ACC112 (cell line): Measurements from ENCODE around the gene ARHGAP10.

ENCODE experiments used
- H2AFZ ChIP-seq: fragments of 200-600 bp; sonication (generic); one replicate; pipeline ENCODE4 v1.6.0; 2017; ENCODE audit warnings: antibody characterized with exemption, low read length; ENCODE audit not compliant: unreplicated experiment
- H3K27ac ChIP-seq: fragments of 200-600 bp; sonication (generic); 2 replicates; pipeline ENCODE4 v1.5.1; 2014; ENCODE audit warnings: low read depth, mild to moderate bottlenecking, antibody characterized with exemption, low read length, moderate library complexity
- H3K27me3 ChIP-seq: fragments of 200-600 bp; sonication (generic); 2 replicates; pipeline ENCODE4 v1.6.1; 2014; ENCODE audit warnings: mild to moderate bottlenecking, antibody characterized with exemption, low read length, moderate library complexity, mixed read lengths; ENCODE audit not compliant: insufficient read depth
- H3K36me3 ChIP-seq: fragments of 200-600 bp; sonication (generic); 2 replicates; pipeline ENCODE4 v1.6.1; 2016; ENCODE audit warnings: mild to moderate bottlenecking, antibody characterized with exemption, low read length, moderate library complexity, mixed read lengths; ENCODE audit not compliant: insufficient read depth
- H3K4me1 ChIP-seq: fragments of 200-600 bp; sonication (generic); one replicate; pipeline ENCODE4 v1.6.1; 2016; ENCODE audit warnings: low read length, mixed read lengths; ENCODE audit not compliant: insufficient read depth, unreplicated experiment, control insufficient read depth
- H3K4me3 ChIP-seq: fragments of 200-600 bp; sonication (generic); 2 replicates; pipeline ENCODE4 v1.5.1; 2014; ENCODE audit warnings: mild to moderate bottlenecking, low read depth, low read length
- H3K79me2 ChIP-seq: fragments of 200-600 bp; sonication (generic); one replicate; pipeline ENCODE4 v1.6.0; 2016; ENCODE audit warnings: low read length; ENCODE audit not compliant: control insufficient read depth, unreplicated experiment, insufficient read depth

The ARHGAP10 gene

GRCh38 chr4:148006001-148006400 lies 274.1 kb downstream of the ARHGAP10 start:
- Histone ChIP-seq H2AFZ (no peak overlapping the region), H3K27ac (no peak overlapping the region), H3K4me1 (peaks cover 19% of the 10 kb centered on the region)

GRCh38 chr4:148007314-148007760 lies 275.4 kb downstream of the ARHGAP10 start:
- Histone ChIP-seq H3K36me3 (no peaks in the 10 kb centered on the region), H3K27me3 (no peaks in the 10 kb centered on the region), H2AFZ (no peak overlapping the region), H3K4me3 (peak overlapping the region; percentile 22), H3K79me2 (peaks cover 6% of the 10 kb centered on the region), H3K4me1 (peaks cover 19% of the 10 kb centered on the region), H3K27ac (peak overlapping the region; percentile 68)

More at GRCh38 chr4:148006001-148006400, 274.1 kb downstream of the ARHGAP10 start:
- Histone ChIP-seq H3K27me3 (no peaks in the 10 kb centered on the region), H3K79me2 (peaks cover 6% of the 10 kb centered on the region), H3K4me3 (no peak overlapping the region), H3K36me3 (no peaks in the 10 kb centered on the region)

GRCh38 chr4:148007792-148008191 lies 275.9 kb downstream of the ARHGAP10 start:
- Histone ChIP-seq H3K79me2 (peaks cover 6% of the 10 kb centered on the region), H2AFZ (no peak overlapping the region), H3K4me3 (peak overlapping the region; percentile 22), H3K36me3 (no peaks in the 10 kb centered on the region), H3K27ac (peak overlapping the region; percentile 68), H3K27me3 (no peaks in the 10 kb centered on the region), H3K4me1 (peaks cover 19% of the 10 kb centered on the region)

GRCh38 chr4:148015058-148015457 lies 283.2 kb downstream of the ARHGAP10 start:
- Histone ChIP-seq H3K36me3 (no peaks in the 10 kb centered on the region), H3K79me2 (no peaks in the 10 kb centered on the region), H3K4me3 (no peak overlapping the region), H2AFZ (no peak overlapping the region), H3K27ac (no peak overlapping the region), H3K27me3 (no peaks in the 10 kb centered on the region), H3K4me1 (no peaks in the 10 kb centered on the region)

GRCh38 chr4:148015468-148015867 lies 283.6 kb downstream of the ARHGAP10 start:
- Histone ChIP-seq H3K4me3 (no peak overlapping the region), H3K79me2 (no peaks in the 10 kb centered on the region), H3K36me3 (no peaks in the 10 kb centered on the region), H3K27me3 (no peaks in the 10 kb centered on the region), H3K4me1 (no peaks in the 10 kb centered on the region), H2AFZ (no peak overlapping the region), H3K27ac (no peak overlapping the region)

GRCh38 chr4:148016063-148016637 lies 284.3 kb downstream of the ARHGAP10 start:
- no peaks in the 10 kb centered on the region for H3K27me3 ChIP-seq
- no peak overlapping the region for H3K27ac ChIP-seq
- no peaks in the 10 kb centered on the region for H3K36me3 ChIP-seq
- H3K79me2 ChIP-seq: no peaks in the 10 kb centered on the region
- H3K4me3 ChIP-seq: no peak overlapping the region
- H2AFZ ChIP-seq: no peak overlapping the region
- no peaks in the 10 kb centered on the region for H3K4me1 ChIP-seq

GRCh38 chr4:148017801-148018200 lies 285.9 kb downstream of the ARHGAP10 start:
- no peak overlapping the region for H3K27ac ChIP-seq
- H3K27me3 ChIP-seq: no peaks in the 10 kb centered on the region
- H3K4me3 ChIP-seq: no peak overlapping the region
- H2AFZ ChIP-seq: no peak overlapping the region
- H3K79me2 ChIP-seq: no peaks in the 10 kb centered on the region
- no peaks in the 10 kb centered on the region for H3K4me1 ChIP-seq
- H3K36me3 ChIP-seq: no peaks in the 10 kb centered on the region

GRCh38 chr4:148021686-148022085 lies 289.8 kb downstream of the ARHGAP10 start:
- Histone ChIP-seq H2AFZ (no peak overlapping the region), H3K36me3 (no peaks in the 10 kb centered on the region), H3K27me3 (no peaks in the 10 kb centered on the region), H3K79me2 (no peaks in the 10 kb centered on the region), H3K4me1 (peaks cover 8% of the 10 kb centered on the region), H3K27ac (no peak overlapping the region), H3K4me3 (no peak overlapping the region)

GRCh38 chr4:148022975-148023374 lies 291.1 kb downstream of the ARHGAP10 start:
- Histone ChIP-seq H3K79me2 (no peaks in the 10 kb centered on the region), H3K27me3 (no peaks in the 10 kb centered on the region), H3K4me1 (peaks cover 8% of the 10 kb centered on the region), H3K36me3 (no peaks in the 10 kb centered on the region), H3K4me3 (peak overlapping the region; percentile 70), H2AFZ (peak overlapping the region; percentile 55), H3K27ac (peak overlapping the region; percentile 5; the same call in 1 of the 2 replicates)

GRCh38 chr4:148023512-148024181 lies 291.8 kb downstream of the ARHGAP10 start:
- Histone ChIP-seq H3K79me2 (no peaks in the 10 kb centered on the region), H3K27ac (peak overlapping the region; percentile 5; the same call in 1 of the 2 replicates), H3K4me3 (peak overlapping the region; percentile 70), H2AFZ (peak overlapping the region; percentile 55), H3K36me3 (no peaks in the 10 kb centered on the region), H3K4me1 (peaks cover 8% of the 10 kb centered on the region), H3K27me3 (no peaks in the 10 kb centered on the region)

- Histone ChIP-seq H3K27me3 (no peaks in the 10 kb centered on the region), H3K36me3 (no peaks in the 10 kb centered on the region), H3K4me3 (no peak overlapping the region), H3K4me1 (peaks cover 14% of the 10 kb centered on the region), H3K27ac (peak overlapping the region; percentile 11), H2AFZ (no peak overlapping the region), H3K79me2 (no peaks in the 10 kb centered on the region)
Measured at GRCh38 chr4:148025981-148026380, 294.1 kb downstream of the ARHGAP10 start.
